ENCODE data around the gene MARS2. TPM values are rescaled to one million over a fixed set of nuclear protein-coding genes. Genes with fewer than 3 reads are reported as not detected.

MARS2 gene
- polyA plus RNA-seq, 2 of the 4 experiments (the other 2 are of a cell fraction), result 9.0 to 10.9 TPM

DNA sequence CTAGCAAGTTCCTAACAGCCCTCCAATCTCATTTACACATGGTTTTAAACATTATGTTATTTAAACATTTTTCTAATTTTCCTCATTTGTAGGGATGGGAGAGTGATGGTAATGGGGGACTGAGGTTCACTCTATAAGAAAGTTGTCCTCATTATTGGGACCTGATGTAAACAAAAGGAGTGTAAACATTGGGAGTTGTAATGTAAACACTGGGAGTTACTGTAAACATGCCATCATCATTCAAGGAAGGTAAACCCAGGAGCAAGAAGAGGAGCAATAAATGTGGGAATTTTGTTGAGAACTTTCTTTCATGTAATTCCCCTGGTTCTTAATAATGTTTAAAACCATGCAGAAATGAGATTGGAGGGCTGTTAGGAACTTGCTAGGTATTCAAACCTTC is 47.6 kb upstream of the MARS2 start (continued):
- no peak for TF ChIP-seq TFCP2L1 (CRISPR knock-in tag; IDR thresholded peaks at IDR 0.05)
- TF ChIP-seq CHD4 (IDR thresholded peaks at IDR 0.05; ENCODE audit: borderline replicate concordance), result no peak
- TF ChIP-seq MYC (IDR thresholded peaks at IDR 0.05; ENCODE audit: borderline replicate concordance, low read length), result no peak

DNA sequence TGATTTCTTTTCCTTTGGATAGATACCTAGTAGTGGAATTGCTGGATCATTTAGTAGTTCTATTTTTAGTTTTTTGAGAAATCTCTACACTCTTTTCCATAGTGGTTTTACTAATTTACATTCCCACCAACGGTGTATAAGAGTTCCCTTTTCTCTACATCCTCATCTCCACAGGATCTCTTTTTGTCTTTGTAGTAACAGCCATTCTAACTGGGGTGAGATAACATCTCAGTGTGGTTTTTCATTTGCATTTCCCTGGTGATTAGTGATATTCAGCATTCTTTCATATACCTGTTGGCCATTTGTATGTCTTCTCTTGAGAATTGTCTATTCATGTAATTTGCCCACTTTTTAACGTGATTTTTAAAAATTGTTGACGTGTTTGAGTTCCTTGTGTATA is 43.5 kb upstream of the MARS2 start:
- Histone ChIP-seq H3K9me3 (0 out of 3 replicates have a peak, but pooled peaks cover 4% of the 10 kb centered on the region), H3K4me1 (peaks cover 8% of the 10 kb centered on the region; the same call in 1 of the 3 replicates), H3K4me2 (no peak overlapping the region), H3K4me3 (no peak overlapping the region), H3K27ac (no peak overlapping the region)
- ChIA-PET CTCF (no interaction called here), POLR2A (no interaction called here)
- no peak for TF ChIP-seq RARB (CRISPR knock-in tag; IDR thresholded peaks at IDR 0.05)
- TF ChIP-seq ZNF302 (CRISPR knock-in tag; IDR thresholded peaks at IDR 0.05), result no peak
- no peak for TF ChIP-seq ESRRA (IDR thresholded peaks at IDR 0.05; ENCODE audit: borderline replicate concordance, low read length)
- TF ChIP-seq ZFP36 (IDR thresholded peaks at IDR 0.05; ENCODE audit: borderline replicate concordance, partially characterized antibody), result no peak
- no peak for TF ChIP-seq RNF2 (IDR thresholded peaks at IDR 0.05; ENCODE audit: borderline replicate concordance, low read depth)
- 46% methylated on average over 3 of the region's 3 CpGs for WGBS (ENCODE audit: missing lambda C conversion rate)
- no peak for FAIRE-seq
- no peak for ATAC-seq
- no peak for DNase-seq (ENCODE audit: low read depth in 1 of 2, low spot score in 1 of 2)

DNA sequence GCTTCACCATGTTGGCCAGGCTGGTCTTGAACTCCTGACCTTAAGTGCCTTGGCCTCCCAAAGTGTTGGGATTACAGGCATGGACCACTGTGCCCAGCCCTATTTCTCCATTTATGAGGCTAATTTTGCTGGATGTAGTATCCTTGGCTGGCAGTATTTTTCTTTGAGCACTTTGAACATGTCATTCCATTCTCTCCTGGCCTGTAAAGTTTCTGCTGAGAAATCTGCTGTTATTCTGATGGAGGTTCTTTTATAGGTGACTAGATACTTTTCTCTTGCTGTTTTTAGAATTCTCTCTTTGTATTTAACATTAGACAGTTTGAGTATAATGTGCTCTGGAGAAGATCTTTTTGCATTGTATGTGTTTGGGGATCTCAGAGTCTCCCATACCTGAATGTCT is 38.9 kb upstream of the MARS2 start:
- TF ChIP-seq RNF2 (IDR thresholded peaks at IDR 0.05; ENCODE audit: borderline replicate concordance, low read depth), result no peak
- no peak for TF ChIP-seq ZSCAN20 (CRISPR knock-in tag; IDR thresholded peaks at IDR 0.05)
- TF ChIP-seq, protein P1, sequence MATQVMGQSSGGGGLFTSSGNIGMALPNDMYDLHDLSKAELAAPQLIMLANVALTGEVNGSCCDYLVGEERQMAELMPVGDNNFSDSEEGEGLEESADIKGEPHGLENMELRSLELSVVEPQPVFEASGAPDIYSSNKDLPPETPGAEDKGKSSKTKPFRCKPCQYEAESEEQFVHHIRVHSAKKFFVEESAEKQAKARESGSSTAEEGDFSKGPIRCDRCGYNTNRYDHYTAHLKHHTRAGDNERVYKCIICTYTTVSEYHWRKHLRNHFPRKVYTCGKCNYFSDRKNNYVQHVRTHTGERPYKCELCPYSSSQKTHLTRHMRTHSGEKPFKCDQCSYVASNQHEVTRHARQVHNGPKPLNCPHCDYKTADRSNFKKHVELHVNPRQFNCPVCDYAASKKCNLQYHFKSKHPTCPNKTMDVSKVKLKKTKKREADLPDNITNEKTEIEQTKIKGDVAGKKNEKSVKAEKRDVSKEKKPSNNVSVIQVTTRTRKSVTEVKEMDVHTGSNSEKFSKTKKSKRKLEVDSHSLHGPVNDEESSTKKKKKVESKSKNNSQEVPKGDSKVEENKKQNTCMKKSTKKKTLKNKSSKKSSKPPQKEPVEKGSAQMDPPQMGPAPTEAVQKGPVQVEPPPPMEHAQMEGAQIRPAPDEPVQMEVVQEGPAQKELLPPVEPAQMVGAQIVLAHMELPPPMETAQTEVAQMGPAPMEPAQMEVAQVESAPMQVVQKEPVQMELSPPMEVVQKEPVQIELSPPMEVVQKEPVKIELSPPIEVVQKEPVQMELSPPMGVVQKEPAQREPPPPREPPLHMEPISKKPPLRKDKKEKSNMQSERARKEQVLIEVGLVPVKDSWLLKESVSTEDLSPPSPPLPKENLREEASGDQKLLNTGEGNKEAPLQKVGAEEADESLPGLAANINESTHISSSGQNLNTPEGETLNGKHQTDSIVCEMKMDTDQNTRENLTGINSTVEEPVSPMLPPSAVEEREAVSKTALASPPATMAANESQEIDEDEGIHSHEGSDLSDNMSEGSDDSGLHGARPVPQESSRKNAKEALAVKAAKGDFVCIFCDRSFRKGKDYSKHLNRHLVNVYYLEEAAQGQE (IDR thresholded peaks at IDR 0.05), result no peak
- no peak for TF ChIP-seq RAD21 (conservative IDR thresholded peaks at IDR 0.05 in 1 of 2, IDR thresholded peaks at IDR 0.05 in 1 of 2)
- no peak for TF ChIP-seq HOXB13 (CRISPR knock-in tag; IDR thresholded peaks at IDR 0.05; ENCODE audit: low read depth)
- TF ChIP-seq, protein P2, sequence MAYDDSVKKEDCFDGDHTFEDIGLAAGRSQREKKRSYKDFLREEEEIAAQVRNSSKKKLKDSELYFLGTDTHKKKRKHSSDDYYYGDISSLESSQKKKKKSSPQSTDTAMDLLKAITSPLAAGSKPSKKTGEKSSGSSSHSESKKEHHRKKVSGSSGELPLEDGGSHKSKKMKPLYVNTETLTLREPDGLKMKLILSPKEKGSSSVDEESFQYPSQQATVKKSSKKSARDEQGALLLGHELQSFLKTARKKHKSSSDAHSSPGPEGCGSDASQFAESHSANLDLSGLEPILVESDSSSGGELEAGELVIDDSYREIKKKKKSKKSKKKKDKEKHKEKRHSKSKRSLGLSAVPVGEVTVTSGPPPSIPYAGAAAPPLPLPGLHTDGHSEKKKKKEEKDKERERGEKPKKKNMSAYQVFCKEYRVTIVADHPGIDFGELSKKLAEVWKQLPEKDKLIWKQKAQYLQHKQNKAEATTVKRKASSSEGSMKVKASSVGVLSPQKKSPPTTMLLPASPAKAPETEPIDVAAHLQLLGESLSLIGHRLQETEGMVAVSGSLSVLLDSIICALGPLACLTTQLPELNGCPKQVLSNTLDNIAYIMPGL (CRISPR knock-in tag; IDR thresholded peaks at IDR 0.05; ENCODE audit: borderline replicate concordance), result no peak
- no peak for TF ChIP-seq TFCP2L1 (CRISPR knock-in tag; IDR thresholded peaks at IDR 0.05)
- TF ChIP-seq HDAC2 (IDR thresholded peaks at IDR 0.05), result no peak
- no peak for TF ChIP-seq BHLHE40 (IDR thresholded peaks at IDR 0.05; ENCODE audit: low read depth, low read length)
- TF ChIP-seq, protein P3, sequence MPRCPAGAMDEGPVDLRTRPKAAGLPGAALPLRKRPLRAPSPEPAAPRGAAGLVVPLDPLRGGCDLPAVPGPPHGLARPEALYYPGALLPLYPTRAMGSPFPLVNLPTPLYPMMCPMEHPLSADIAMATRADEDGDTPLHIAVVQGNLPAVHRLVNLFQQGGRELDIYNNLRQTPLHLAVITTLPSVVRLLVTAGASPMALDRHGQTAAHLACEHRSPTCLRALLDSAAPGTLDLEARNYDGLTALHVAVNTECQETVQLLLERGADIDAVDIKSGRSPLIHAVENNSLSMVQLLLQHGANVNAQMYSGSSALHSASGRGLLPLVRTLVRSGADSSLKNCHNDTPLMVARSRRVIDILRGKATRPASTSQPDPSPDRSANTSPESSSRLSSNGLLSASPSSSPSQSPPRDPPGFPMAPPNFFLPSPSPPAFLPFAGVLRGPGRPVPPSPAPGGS (IDR thresholded peaks at IDR 0.05), result no peak
- TF ChIP-seq, protein P4, sequence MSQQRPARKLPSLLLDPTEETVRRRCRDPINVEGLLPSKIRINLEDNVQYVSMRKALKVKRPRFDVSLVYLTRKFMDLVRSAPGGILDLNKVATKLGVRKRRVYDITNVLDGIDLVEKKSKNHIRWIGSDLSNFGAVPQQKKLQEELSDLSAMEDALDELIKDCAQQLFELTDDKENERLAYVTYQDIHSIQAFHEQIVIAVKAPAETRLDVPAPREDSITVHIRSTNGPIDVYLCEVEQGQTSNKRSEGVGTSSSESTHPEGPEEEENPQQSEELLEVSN (IDR thresholded peaks at IDR 0.05; ENCODE audit: borderline replicate concordance, low read depth), result no peak
- no peak for TF ChIP-seq MAZ (IDR thresholded peaks at IDR 0.05; ENCODE audit: borderline replicate concordance, low read depth, low read length)
- no peak overlapping the region for H3K4me2 ChIP-seq

More for the DNA sequence above, 38.9 kb upstream of the MARS2 start:
- Histone ChIP-seq H3K27ac (no peak overlapping the region), H3K4me3 (no peak overlapping the region), H3K4me1 (no peaks in the 10 kb centered on the region), H3K9me3 (0 out of 3 replicates have a peak, but pooled peaks cover 4% of the 10 kb centered on the region)
- ATAC-seq (no peak), FAIRE-seq (no peak), DNase-seq (ENCODE audit: low read depth in 1 of 2, low spot score in 1 of 2) (no peak)
- CTCF ChIA-PET, result no interaction called here
- POLR2A ChIA-PET, result no interaction called here
